Pulmonary artery endothelial cell (primary cell): ENCODE measurements around the gene PAGE2. TPM values are rescaled to one million over a fixed set of nuclear protein-coding genes. Genes with fewer than 3 reads are reported as not detected.
"Not testable (repeated sequence)": the region's sequence is repeated elsewhere in the genome, so short reads cannot be mapped to it uniquely, and the experiment has no call there.

ENCODE experiments used
- DNase-seq: peaks from one replicate; pipeline ENCODE4 v3.0.0-alpha.2; 2011; ENCODE audit warnings: low read depth, low spot score
- total RNA-seq: library from RNA; depleted of rRNA; stranded (reverse); fragments of >200 nt; gene quantifications from 2 replicates; pipeline ENCODE4 v1.2.3, GENCODE V29; 2014

The PAGE2 gene, protein sequence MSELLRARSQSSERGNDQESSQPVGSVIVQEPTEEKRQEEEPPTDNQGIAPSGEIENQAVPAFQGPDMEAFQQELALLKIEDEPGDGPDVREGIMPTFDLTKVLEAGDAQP
- not detected in 2 replicates for total RNA-seq

DNA sequence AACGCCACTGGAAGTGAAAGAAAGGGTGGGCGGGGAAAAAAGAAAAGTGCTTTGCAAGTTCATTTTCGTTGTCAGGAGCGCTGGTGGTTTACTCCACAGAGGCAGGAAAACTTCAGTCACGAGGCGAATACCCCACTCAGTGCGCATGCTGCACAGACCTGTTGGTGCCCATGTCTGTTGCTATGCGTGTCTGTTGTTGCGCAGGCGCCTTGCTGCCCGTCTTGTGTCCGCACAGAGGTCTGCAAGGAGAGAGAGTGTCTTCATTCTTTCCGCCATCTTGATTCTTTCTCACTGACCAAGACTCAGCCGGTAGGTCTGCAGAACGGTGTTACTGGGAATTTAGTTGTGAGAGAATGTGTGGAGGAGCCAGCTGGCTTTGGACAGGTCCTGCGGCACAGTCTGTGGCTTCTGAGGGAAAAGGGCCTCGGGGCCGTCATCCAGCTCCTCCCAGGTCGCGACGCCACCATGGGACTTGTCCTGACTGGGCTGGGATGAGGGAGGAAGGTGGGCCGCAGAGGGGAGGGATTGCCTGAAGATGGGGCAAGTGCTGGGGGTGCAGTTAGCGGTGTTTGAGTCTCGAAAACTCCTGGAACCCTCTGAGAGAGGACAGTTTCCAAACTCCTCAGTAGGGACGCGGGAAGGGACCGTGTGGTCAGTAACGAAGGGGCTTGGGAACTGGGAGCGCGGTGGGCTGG lies at the start of gene PAGE2:
PAGE2 (plus strand) TSS at position 224 of the 695 bp plus-strand sequence. CDS start 1,003 bp downstream, outside the sequence.
- DNase-seq: no peak

DNA sequence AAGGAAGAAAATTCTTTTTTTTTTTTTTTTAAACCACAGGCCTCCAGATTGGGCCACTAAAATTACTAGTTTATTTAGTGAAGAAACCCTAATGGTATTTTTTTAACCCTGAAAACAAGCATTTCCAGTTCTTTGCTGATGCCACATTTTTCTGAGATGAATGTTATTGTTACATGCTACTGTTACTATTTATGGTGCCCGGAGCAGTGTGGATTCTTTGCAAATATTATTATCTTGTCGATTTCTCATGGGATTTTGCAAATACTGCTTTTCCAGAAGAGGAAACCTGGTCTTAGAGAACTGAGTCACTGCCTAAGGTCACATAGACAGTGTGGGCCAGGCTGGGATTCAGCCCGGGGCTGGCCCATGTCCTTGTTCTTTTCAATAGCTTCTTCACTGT lies 49.3 kb upstream of the PAGE2 start:
- DNase-seq: no peak

DNA sequence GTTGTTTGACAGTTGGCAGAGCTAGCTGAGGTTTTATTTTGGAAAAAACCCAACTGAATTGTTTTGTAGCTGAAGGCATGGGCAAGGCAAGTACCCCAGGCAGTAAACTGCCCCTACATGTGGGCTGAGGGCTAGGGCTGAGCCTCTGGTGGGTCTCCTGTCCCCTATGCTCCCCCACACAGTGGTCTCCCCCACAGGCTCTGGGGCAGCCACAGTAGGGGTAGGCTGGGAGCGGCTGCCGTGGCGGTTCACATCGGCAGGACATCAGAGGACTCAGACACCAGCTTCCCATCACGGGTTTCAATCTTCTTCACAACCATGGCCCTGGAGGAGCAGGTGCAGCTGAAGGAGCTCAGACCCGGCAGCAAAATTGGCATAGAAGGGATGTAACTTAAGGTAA lies 47.3 kb upstream of the PAGE2 start:
- no peak for DNase-seq

DNA sequence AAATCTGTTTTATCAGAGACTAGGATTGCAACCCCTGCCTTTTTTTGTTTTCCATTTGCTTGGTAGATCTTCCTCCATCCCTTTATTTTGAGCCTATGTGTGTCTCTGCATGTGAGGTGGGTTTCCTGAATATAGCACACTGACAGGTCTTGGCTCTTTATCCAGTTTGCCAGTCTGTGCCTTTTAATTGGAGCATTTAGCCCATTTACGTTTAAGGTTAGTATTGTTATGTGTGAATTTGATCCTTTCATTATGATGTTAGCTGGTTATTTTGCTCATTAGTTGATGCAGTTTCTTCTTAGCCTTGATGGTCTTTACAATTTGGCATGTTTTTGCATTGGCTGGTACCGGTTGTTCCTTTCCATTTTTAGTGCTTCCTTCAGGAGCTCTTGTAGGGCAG lies 38.2 kb upstream of the PAGE2 start:
- DNase-seq: not testable (repeated sequence)

DNA sequence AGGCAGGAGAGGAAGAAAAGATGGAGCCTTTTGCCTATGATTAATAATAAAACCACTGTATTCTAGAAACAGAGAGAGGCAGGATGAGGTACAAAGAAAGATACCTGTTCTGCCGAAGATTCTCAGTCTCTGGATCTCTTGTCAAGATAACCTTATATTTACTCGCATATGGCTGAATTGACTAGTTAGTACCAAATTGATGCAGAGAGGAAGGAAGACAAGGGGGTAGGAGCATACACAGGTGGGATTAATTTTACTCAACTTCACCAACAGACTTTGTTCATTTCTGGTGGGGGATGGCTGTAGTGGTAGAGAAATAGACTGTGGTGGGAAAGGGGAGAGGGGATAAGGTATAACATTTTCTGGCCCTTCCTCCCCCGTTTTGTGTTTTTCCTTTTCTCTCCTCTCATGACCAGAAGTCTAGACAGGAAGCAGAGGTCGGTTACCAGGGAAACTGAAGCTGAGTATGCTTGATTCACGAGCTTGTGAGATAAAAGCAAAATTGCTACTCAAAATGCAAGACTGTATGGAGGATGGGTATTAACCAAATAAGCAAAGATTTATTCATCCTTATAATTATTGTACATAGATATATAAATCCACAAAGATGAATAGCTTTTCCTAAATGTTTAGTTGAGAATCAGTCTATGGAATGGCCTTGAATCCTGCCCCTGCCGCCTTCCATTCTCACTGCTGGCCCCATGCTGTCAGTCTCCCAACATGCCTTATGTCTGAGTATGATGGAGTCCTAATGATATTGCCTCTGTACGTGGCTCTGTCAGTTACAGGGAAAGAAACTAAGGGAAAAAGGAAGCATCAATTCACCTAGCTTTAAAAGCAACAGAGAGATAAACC lies 31.8 kb upstream of the PAGE2 start:
- DNase-seq: peak; percentile 52

DNA sequence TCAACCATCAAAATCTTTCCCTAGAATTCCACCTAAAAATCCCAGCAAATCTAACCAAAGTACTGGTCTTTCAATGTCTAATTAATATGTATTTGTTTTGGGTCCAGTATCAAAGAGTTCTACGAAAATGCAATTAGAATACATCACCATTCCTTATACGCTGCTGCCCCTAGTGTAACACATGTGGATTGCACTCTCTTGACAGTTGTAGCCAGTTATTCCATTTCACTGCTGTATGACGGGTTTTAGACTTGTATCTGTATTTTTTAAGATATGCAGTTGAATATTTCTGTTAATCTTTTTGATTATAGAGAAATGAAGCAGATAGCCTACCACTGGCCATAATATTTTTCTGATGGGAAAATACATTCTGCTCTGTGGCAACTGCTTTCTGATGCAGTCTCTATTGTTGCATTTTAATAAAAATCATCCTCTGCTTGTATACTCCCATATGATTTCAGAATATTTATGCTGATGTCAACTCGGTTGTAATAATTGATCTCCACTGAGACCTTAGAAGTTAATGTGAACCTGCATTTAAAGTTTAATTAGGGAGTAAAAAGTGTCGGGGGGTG lies 31.1 kb upstream of the PAGE2 start:
- peak; percentile 10 for DNase-seq

DNA sequence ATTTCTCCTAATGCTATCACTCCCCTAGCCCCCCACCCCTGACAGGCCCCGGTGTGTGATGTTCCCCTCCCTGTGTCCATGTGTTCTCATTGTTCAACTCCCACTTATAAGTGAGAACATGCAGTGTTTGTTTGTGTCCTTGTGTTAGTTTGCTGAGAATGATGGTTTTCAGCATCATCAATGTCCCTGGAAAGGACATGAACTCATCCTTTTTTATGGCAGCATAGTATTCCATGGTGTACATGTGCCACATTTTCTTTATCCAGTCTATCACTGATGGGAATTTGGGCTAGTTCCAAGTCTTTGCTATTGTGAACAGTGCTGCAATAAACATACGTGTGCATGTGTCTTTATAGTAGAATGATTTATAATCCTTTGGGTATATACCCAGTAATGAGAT lies 21.6 kb upstream of the PAGE2 start:
- DNase-seq: not testable (repeated sequence)

DNA sequence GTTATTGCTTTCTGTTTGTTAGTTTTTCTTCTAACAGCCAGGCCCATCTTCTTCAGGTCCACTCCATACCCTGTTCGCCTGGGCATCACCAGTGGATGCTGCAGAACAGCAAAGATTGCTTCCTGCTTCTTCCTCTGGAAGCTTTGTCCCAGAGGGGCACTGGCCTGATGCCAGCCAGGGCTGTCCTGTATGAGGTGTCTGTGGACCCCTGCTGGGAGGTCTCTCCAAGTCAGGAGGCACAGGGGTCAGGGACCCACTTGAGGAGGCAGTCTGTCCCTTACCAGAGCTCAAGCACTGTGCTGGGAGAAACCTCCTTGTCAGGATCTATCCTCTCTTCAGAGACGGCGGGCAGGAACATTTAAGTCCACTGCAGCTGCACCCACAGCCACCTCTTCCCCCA lies 16.5 kb upstream of the PAGE2 start:
- no peak for DNase-seq

DNA sequence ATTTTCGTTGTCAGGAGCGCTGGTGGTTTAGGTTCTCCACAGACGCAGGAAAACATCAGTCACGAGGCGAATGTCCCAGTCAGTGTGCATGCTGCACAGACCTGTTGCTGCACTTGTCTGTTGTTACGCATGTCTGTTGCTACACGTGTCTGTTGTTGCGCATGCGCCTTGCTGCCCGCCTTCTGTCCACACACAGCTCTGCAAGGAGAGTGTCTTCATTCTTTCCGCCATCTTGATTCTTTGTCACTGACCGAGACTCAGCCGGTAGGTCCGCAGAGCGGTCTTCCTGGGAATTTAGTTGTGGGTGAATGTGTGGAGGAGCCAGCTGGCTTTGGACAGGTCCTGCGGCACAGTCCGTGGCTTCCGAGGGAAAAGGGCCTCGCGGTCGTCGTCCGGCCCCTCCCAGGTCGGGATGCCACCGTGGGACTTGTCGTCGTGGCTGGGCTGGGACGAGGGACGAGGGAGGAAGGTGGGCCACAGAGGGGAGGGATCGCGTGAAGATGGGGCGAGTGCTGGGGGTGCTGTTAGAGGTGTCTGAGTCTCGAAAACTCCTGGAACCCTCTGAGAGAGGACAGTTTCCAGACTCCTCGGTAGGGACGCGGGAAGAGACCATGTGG lies 13.9 kb upstream of the PAGE2 start, which contains the start of gene PAGE2B:
PAGE2B (plus strand) TSS at position 180 of the 617 bp plus-strand sequence. CDS start 1,012 bp downstream, outside the sequence.
- no peak for DNase-seq

DNA sequence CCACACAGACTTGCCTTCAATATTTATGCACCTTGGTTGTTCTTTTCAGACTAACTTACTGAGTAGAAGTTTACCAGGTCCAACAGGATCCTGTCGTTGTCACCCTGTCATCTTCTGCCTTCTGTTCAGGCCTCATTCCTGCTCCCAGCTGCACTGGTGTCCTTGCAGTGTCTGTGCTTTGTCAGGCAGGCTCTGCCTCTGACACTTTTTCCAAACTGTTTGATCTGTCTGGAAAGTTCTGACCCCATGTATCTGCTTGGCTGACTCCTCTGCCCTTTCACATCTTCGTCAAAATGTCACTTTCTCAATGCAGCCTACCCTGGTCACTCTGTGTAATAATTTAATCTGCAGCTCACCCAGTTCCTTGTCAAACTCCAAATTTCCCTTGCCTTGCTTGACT lies 9.9 kb downstream of the PAGE2 start:
- no peak for DNase-seq

DNA sequence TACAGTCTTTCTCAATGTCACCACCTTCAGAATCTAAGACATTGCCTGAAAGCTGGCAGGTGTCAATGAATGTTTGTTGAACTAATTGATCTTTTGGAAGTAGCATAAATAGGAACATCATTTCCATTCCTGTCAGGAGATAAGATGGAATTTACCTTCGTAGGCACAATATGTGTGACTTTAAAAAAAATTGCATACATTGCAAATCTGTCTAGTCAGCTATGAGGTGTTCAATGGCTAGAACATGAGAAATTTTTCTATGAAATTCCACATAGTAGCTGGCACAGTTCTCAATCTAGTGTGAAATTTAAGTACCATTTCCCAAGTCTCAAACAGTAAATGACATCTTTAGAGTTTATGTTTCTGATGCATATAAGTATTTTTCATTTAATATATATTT lies 10.3 kb downstream of the PAGE2 start:
- no peak for DNase-seq

DNA sequence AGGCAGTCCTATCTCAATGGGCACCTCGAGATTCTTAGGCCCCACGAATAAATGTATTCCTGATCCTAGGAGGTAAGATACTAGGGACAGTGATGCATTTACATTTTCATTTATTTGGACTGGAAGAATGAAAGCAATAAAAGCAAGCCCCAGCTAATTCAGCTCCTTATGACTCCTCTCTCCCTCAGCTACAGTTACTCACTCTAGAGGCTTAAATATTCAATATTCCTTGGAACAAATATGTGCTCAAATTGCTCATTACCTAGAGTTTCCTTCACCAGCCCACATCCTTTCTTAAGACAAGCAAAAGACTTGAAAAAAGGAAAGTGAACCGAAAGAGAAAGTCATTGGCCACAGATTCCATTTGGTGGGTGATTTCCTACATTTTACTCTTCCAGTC lies 13.9 kb downstream of the PAGE2 start:
- DNase-seq: no peak

DNA sequence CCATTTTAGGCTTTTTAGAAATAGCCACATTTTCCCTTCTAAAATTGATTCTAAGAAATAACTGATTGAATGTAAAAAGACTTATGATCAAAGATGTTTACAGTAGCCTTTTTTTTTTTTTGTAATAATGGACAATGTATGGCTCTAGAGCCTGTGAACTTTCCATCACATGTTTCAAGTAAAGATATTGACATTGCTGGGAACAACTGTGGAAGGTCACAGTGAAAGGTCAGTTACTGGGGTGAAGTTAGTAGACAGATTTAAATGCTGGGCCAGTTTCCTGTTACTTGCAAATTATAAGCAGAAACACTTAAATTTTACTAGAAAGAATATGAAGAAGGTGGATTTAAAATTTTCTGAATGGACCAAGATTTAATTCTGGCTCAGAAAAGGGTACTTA lies 18.4 kb downstream of the PAGE2 start:
- no peak for DNase-seq

DNA sequence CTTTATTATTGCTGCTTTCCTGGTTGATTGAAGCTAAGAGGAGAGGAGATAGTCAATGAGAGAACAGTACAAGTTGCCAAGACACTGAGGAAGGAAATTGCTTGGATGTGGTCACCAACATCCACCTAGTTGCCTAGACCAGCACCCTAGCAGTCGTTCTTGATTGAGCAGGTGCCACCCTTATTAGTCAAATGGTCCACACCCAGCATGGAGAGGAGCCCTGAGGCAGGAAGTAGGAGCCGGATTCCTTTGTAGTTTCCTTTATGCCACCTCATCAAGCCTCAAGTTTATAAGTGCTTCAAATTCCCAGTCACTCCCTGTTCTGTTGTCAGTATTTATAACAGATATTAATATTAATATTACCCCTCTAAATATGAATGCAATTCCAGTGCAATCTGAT lies 19.1 kb downstream of the PAGE2 start:
- no peak for DNase-seq

DNA sequence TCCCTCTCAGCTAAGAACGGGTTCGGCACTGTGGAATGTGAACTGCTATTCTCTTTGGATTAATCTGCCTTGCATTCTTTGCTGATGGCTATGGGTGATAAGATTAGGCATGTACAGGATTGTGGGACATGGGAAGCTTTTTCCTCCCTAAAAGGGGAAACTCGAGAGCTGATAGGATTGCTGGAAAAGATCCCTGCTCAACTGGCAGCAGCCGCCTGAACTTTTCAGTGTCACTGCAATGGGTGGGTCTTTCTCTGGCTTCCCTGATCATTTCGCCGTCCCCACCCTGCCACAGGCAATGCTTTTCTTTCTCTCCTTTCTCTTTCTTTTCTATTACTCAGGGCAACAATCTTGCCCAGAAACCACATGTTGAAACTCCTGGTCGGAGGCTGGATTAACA lies 20.5 kb downstream of the PAGE2 start:
- DNase-seq: no peak

DNA sequence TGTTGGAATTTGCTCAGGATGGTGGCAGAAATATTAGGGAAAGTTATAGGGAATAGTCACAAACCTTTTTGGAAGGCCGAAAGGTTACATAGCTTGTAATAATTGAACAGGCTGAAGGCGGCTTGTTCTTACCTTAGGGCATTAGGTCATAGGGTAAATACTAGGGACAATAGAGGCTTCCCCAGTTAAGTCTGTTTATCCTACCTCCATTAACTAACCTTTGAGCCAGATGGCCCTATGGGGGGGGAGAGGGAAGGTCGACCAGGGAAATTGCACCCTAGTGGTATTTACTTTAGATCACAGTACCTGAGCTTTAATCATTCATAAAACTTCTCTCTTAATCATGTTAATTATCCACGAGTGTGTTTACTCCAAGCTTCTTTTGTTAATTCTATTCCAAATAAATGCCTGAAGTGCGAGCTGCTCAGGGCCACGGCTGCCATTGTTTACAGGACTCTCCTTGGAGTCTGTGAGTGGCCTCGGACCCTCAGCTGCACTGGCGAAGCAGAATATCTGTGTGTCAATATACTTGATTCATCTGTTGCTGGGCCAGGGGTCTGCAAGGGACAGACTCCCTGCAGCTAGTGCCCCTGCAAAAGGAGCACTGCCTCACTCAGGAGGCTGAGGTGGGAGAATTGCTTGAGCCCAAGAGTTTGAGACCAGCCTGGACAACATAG lies 22.9 kb downstream of the PAGE2 start:
- DNase-seq: no peak

DNA sequence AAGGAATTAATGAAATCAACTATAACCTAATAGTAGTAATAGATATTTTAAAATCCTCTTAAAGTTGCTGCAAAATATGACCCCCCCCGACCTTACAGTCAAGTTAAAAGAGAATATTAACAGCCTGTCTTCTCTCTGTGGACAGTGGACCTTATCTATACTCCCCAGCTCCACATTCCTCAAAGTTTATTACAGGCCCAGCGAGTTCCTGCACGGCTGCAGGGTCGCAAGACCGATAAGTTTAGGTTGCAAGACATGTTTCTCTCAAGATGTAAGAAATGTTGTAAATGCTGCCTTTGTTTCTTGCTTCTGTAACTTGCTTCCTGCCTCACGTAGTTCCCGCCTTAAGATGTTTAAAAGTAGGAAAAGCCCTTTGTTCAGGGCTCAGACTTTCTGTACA lies 27.8 kb downstream of the PAGE2 start:
- not testable (repeated sequence) for DNase-seq

DNA sequence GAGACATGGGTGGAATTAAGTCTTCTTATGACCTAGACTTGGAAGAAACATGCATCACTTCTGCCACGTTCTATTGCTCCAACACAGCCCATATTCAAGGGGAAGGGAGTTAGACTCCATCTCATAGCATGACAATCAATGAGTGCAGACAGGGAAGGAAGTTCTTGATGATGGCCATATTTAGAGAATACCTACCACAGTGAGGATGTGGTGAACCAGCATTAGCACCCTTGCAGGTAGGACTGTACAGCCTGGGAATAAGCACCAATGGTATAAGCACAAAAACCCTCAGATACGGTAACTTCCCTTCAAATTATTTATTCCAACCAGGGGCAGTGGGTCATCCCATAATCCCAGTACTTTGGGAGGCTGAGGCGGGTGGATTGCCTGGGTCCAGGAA lies 29.8 kb downstream of the PAGE2 start:
- no peak for DNase-seq

DNA sequence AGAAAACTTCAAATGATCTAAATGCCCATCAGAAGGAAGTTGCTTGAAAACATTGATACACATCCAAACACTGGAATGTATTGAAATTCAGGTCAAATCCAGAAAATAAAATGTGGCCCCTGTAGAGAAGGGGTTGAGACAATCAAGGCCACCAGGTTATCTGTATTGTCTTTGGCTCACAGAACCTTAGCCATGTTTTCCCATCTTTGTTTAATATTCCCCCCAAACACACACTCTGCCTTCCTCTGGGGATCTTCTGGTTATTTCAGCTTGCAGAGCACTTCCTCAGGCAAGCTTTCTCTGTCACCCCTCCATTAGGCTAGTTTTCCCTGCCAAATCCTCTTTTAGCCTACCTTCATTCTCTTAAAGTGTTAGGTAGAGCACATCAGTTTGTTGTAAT lies 30.5 kb downstream of the PAGE2 start:
- DNase-seq: peak; percentile 72

DNA sequence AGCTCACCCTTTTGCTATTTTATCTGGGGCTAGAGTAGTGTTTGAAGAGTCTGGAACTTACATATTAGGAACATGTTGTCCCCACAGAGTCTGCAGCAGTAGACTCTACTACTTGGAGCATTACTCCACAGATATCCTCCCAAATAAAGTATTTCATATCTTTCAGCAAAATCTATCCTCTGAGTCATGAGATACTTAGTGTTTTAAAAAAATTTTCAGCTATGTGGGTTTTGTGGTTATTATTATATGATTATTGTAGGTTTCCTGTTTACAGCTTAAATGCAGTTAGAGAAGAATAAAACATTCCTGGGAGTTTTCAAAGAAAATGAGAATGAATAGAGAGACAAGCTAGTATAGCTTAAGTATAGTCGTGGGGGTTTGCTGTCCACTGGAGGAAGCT lies 30.9 kb downstream of the PAGE2 start:
- DNase-seq: no peak

DNA sequence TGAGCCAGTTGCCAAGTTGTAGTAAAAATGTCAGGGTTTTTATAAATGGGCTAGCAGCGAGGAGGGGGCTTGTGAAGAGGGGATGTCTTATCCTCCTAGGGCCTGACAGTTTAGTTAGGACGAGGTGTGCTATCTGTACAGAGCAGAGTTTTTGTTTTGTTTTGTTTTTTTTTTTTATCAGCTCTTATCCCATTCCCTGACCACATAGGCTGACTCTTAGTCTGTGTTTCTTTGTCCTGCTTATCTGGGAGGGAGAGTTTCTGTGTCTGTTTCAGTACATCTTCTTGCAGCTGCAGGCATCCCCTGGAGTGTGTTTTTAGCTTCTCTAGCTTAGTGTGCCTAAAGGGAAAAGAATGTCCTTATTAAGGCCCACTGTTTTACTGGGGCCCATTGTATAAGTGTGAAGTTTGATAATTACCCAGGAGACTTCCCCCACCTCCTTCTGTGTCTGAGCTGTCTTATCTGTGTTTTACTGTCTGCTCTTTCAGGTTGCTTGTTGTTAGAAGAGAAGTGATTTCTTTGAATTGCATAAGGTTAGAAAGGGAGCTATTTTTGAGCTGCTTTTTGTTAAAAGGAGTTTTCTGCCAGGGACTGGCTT lies 32.0 kb downstream of the PAGE2 start:
- DNase-seq: no peak
